BJ (cell line): Measurements from ENCODE around the gene FNBP1. TPM values are rescaled to one million over a fixed set of nuclear protein-coding genes. Genes with fewer than 3 reads are reported as not detected.
"Not testable (repeated sequence)": the region's sequence is repeated elsewhere in the genome, so short reads cannot be mapped to it uniquely, and the experiment has no call there.

ENCODE experiments used
- CTCF ChIA-PET: fragments of 350-600 bp; formaldehyde crosslinking; extraction: SDS; loops from one replicate; lab custom pipeline; 2021; ENCODE audit warnings: antibody characterized with exemption, inconsistent platforms; lab: Yijun Ruan, JAX
- POLR2A ChIA-PET: fragments of 300-600 bp; sonication (Branson Sonifier 250); formaldehyde crosslinking; extraction: SDS; loops from one replicate; lab custom pipeline; 2021; ENCODE audit warnings: antibody characterized with exemption; lab: Charles Lee
- DNase-seq: peaks from one replicate; pipeline ENCODE4 v3.0.0-alpha.2; 2011; ENCODE audit warnings: low read depth
- H3K27me3 ChIP-seq: 2 replicates; pipeline ENCODE4 v1.6.0; 2011; ENCODE audit warnings: low read length; ENCODE audit not compliant: control insufficient read depth, insufficient read depth
- H3K36me3 ChIP-seq: 2 replicates; pipeline ENCODE4 v1.5.1; 2011; ENCODE audit warnings: low read length; ENCODE audit not compliant: control insufficient read depth, insufficient read depth
- H3K4me3 ChIP-seq: 2 replicates; pipeline ENCODE4 v1.5.1; 2011; ENCODE audit warnings: low read depth, mild to moderate bottlenecking, control low read depth, low read length
- polyA plus RNA-seq: library from polyadenylated mRNA; depleted of rRNA; stranded (reverse); fragments of >200 nt; gene quantifications from 2 replicates; pipeline ENCODE4 v1.2.3, GENCODE V29; 2011
- TF ChIP-seq, protein P1 (sequence below): IDR thresholded peaks from 2 replicates; pipeline ENCODE4 v1.5.1; 2011; ENCODE audit warnings: low read depth, mild to moderate bottlenecking, control low read depth, inconsistent platforms, low read length, moderate library complexity; ENCODE audit not compliant: insufficient read depth

Gene FNBP1
- polyA plus RNA-seq, 1 experiment, result 7.8 TPM

DNA sequence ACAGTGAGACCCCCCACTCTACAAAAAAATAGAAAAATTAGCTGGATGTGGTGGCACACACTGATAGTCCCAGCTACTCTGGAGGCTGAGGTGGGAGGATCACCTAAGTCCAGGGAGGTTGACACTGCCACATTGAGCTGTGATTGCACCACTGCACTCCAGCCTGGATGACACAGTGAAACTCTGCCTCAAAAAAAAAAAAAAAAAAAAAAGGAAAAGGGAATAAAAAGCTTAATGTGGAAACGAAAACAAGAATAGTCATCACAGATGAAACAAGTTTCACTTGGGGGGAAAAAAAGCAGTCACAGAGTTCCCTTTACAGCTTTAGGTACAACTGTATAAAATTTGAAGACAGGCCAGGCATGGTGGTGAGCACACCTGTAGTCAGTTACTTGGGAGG, 84.2 kb downstream of the FNBP1 start:
- no peak for DNase-seq
- TF ChIP-seq, protein P1, sequence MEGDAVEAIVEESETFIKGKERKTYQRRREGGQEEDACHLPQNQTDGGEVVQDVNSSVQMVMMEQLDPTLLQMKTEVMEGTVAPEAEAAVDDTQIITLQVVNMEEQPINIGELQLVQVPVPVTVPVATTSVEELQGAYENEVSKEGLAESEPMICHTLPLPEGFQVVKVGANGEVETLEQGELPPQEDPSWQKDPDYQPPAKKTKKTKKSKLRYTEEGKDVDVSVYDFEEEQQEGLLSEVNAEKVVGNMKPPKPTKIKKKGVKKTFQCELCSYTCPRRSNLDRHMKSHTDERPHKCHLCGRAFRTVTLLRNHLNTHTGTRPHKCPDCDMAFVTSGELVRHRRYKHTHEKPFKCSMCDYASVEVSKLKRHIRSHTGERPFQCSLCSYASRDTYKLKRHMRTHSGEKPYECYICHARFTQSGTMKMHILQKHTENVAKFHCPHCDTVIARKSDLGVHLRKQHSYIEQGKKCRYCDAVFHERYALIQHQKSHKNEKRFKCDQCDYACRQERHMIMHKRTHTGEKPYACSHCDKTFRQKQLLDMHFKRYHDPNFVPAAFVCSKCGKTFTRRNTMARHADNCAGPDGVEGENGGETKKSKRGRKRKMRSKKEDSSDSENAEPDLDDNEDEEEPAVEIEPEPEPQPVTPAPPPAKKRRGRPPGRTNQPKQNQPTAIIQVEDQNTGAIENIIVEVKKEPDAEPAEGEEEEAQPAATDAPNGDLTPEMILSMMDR, result no peak
- H3K27me3 ChIP-seq, result no peaks in the 10 kb centered on the region
- ChIA-PET POLR2A (no interaction called here), CTCF (interaction anchor here (1.4 kb wide), 1 partner anchor 83 kb away, joined by 3 read pairs; no protein-coding TSS in a partner anchor)
- H3K4me3 ChIP-seq, result no peak overlapping the region
- H3K36me3 ChIP-seq, result 0 out of 2 replicates have a peak, but pooled peaks cover 1% of the 10 kb centered on the region

DNA sequence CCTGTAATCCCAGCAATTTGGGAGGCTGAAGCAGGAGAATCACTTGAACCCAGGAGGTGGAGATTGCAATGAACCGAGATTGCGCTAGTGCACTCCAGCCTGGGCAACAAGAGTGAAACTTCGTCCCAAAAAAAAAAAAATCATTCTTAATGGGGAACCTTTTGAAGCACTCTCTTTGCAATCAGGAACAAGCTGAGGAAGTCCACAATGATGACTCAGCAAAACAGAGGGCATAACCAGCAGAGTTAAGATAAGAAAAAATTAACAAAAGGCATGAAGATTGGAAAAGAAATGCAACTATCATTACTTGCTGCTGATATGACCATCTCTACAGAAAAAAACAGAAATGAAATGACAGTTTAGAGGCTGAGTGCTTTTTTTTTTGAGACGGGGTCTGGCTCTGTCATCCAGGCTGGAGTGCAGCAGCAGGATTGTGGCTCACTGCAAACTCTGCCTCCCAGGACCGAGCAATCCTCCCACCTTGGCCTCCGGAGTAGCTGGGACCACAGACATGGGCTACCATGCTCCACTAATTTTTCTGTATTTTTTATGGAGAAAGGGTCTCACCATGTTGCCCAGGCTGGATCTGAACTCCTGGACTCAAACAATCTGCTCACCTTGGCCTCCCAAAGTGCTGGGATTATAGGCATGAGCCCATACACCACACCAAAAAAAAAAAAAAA, 88.0 kb downstream of the FNBP1 start:
- TF ChIP-seq, protein P1, result no peak
- ChIA-PET POLR2A (no interaction called here), CTCF (interaction anchor here (0.6 to 1.4 kb wide), 2 partner anchors 15 to 22 kb away, joined by 3 to 8 read pairs; no protein-coding TSS in a partner anchor)
- DNase-seq, result no peak
- Histone ChIP-seq H3K27me3 (no peaks in the 10 kb centered on the region), H3K36me3 (no peaks in the 10 kb centered on the region), H3K4me3 (no peak overlapping the region)

DNA sequence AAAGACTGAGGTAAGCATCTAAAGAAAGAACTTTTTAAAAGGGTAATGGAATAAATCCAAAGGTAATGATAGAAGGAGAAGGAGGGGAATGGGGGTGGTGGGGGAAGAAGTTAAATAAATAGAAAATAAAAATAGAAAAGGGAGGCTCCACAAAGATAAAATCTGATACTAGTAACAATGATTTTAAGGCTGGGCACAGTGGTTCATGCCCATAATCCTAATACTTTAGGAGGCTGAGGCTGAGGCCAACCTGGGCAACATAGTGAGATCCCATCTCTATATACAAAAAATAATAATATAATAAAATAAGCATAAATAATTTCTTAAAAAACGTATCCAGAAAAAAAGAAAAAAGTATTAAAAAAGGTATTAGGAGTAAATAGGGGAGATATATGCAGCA, 89.3 kb downstream of the FNBP1 start:
- TF ChIP-seq, protein P1, result no peak
- Histone ChIP-seq H3K36me3 (no peaks in the 10 kb centered on the region), H3K27me3 (no peaks in the 10 kb centered on the region), H3K4me3 (no peak overlapping the region)
- DNase-seq, result no peak
- ChIA-PET CTCF (no interaction called here), POLR2A (no interaction called here)

DNA sequence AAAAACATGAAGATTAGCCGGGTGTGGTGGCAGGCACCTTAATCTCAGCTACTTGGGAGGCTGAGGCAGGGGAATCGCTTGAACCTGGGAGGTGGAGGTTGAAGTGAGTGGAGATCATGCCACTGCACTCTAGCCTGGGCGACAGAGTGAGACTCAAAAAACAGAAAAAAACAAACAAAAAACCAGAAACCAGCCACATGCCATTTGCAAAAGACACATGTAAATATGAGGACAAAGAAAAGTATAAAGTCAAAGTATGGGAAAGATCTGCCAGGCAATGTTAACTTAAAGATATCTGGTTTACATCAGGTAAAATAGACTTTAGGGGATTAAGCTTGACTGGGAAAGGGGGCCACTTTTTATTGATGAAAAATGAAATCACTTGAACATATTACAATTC, 90.7 kb downstream of the FNBP1 start:
- TF ChIP-seq, protein P1, result no peak
- ChIA-PET CTCF (no interaction called here), POLR2A (no interaction called here)
- no peaks in the 10 kb centered on the region for H3K27me3 ChIP-seq
- no peak for DNase-seq
- no peaks in the 10 kb centered on the region for H3K36me3 ChIP-seq
- no peak overlapping the region for H3K4me3 ChIP-seq

DNA sequence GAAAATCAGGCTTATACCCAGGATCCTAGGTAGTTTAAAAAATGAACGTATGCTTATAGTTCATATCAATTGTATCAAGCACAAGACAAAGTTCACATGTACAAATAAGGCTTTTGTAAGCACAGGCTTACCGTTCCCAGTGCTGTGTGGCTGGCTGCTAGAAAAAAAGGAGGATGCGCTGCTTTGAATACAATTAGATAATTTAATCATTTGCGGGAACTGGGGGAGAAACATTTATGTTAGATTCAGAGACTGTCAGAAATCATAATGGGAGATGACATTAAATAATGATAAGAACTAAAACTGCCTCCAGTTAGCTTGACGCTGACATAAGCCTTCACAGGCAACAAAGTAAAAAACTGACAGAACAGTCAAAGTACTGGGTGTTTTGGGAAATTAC, 93.2 kb downstream of the FNBP1 start:
- DNase-seq, result no peak
- TF ChIP-seq, protein P1, result no peak
- POLR2A ChIA-PET, result no interaction called here
- H3K36me3 ChIP-seq, result no peaks in the 10 kb centered on the region
- H3K27me3 ChIP-seq, result no peaks in the 10 kb centered on the region
- H3K4me3 ChIP-seq, result no peak overlapping the region
- CTCF ChIA-PET, result interaction anchor here (1.2 kb wide), 1 partner anchor 11 kb away, joined by 3 read pairs; no protein-coding TSS in a partner anchor

DNA sequence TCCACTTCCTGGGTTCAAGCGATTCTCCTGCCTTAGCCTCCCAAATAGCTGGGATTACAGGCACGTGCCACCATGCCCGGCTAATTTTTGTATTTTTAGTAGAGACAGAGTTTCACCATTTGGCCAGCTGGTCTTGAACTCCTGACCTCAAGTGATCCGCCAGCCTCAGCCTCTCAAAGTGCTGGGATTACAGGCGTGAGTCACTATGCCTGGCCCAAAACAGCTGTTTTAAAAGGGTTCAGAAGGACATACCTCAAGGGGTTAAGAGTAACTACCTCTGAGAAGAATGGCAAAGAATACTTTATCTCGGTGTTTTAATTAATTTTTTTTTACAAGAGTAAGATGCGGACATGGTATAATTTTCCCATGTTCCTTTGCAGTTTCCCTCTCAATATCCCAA, 94.4 kb downstream of the FNBP1 start:
- ChIA-PET POLR2A (interaction anchor here (0.6 kb wide), 1 partner anchor 8 kb away, joined by 7 read pairs; no protein-coding TSS in a partner anchor), CTCF (interaction anchor here (0.7 kb wide), 1 partner anchor 24 kb away, joined by 3 read pairs; no protein-coding TSS in a partner anchor)

More for the DNA sequence above, 94.4 kb downstream of the FNBP1 start:
- not testable (repeated sequence) for H3K36me3 ChIP-seq, DNase-seq, H3K27me3 ChIP-seq, H3K4me3 ChIP-seq
